Stimulated activated CD4-positive, alpha-beta T cell treated with anti-CD3 and anti-CD28 coated beads, Interleukin-2, amount 100 ng/mL, for 4 hours (primary cell): ENCODE results near the gene RPL38.
A peak's percentile ranks its signal among the peaks of the same experiment; 100 is the strongest.
"Not testable (repeated sequence)": the region's sequence is repeated elsewhere in the genome, so short reads cannot be mapped to it uniquely, and the experiment has no call there.

ENCODE experiments used
- DNase-seq: peaks from one replicate; pipeline ENCODE4 v3.0.0-alpha.2; 2020; ENCODE audit warnings: low read depth

Gene RPL38

DNA sequence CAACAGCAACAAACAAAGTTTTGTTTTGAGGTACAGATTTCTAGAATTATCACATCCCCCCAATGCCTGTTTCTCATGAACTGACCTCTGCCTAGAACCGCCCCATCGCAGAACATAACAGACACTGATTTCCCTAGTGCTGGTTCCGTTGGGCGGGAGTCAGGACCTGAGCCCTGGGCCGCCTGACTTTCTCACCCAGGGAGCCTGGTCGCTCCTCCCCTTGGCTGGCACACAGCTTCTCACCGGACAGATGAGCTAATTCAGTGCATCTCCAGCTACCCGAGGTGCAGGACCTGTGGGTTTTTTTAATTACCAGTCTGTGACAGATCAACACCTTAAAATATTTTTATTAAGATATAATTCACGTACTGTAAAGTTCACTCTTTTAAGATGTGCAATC lies 20.1 kb upstream of the RPL38 start:
- no peak for DNase-seq

DNA sequence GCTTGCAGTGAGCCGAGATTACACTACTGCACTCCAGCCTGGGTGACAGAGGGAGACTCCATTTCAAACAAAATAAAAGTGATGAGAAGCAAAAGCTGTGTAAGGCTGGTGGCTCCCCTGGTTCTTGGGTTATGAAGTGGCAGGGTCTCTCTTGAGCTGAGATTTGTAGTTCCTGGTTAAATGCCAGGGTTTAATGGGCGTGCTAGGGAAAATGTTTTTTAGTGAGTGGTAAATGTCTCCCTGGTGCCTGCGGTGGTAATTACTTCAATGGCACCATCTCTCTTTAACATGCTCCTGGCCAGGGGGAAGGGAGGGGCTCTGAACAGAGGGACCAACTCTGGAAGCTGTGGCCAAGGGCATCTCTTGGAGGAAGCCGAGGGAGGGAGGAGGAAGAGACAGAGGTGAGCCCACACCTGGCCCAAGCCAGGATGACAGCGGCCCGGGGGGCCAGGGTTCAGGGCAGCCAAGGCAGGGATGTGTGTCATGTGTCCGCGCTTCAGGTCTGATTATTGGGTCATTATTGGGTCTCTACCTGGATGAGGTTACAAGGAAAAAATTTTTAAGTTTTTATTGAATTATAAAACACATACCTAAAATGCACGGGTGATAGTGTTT lies 17.8 kb upstream of the RPL38 start:
- DNase-seq = no peak

DNA sequence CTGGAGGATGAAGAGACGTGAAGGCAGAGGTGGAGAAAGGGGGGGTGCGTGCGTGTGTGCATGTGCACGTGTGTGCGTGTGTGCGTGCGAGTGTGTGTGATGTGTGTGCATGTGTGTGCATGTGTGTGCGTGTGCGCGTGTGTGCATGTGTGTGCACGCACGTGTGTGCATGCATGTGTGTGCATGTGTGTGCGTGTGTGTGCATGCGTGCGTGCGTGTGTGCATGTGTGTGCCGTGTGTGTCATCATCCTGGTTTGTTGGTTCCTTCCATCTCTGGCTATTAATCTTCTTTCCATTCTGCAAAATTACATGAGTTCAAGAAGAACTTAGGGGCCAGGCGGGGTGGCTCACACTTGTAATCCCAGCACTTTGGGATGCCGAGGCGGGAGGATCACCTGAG lies 17.0 kb upstream of the RPL38 start:
- DNase-seq = no peak

DNA sequence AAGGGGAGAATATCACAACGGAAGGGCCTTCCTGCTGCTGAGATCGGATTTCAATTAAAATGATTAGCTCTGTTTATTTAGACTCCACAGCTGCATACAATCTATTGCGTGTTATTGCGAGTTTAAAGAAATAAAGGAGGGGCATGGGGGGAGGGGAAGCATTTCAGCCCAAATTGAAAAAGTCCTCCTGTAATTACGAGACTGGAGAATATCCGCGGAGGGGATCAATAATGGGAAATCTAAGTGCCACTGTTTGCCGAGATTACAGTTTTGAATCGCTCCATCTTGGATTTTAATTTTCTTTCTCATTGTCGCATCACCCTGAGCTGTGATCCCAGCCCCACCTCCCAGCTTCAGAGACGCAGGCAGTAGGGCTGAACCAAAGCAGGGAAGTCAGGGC lies 15.7 kb upstream of the RPL38 start:
- no peak for DNase-seq

DNA sequence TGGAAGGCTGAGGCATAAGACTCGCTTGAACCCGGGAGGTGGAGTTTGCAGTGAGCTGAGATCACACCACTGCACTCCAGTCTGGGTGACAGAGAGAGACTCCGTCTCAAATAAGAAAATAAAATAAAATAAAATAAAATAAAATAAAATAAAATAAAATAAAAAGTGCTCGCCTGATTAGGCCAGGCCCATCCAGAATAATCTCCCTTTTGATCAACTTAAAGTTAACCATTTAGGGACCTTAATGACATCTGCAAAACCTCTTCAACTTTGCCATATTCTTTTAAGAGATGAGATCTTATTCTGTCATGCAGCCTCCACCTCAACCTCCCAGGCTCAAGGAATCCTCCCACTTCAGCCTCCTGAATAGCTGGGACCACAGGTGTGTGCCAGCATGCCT lies 14.8 kb upstream of the RPL38 start:
- DNase-seq = not testable (repeated sequence)

DNA sequence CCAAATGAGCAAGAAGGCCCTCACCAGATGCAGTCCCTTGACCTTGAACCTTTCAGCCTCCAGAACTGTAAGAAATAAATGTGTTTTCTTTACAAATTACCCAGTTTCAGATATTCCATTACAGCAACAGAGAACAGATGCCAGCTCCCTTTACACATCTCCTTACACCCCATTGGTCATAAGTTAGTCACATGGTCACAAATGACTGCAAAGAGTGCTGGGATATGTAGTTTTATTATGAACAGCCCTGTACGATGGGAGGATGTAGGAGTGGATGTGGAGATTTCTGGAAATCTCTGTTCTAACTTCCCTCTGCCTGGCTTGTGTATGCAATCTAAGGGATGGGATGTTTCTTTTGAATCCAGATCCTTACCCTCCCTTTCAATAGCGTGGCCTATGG lies 13.3 kb upstream of the RPL38 start:
- DNase-seq = no peak

DNA sequence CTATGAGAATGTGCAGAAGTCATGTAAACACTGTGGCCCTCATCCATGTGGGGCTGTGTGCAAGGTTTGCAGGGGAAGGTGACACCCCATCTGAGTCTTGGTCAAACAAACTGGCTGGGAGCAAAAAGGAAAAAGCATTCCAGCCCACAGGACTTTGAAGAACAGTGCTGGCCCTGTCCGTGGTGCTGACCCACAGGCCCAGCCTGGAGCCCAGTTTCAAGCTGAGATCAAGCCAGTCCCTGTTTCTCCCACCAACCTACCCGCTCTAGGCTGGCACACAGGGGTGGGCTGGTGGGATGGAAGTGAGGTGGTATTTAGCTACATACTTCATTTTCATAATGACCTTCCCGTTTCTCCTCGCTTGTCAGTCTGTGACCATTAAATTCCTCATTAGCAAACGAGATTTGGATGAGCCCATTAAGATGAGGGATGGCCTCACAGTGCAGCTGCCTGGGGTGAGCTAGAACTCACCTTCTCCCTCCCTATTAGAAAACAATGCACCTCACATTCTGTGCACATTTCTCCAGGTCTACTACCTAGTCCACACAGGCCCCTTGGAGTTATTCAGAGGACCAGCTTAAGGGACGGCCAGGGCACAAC lies 12.6 kb upstream of the RPL38 start:
- DNase-seq = no peak

DNA sequence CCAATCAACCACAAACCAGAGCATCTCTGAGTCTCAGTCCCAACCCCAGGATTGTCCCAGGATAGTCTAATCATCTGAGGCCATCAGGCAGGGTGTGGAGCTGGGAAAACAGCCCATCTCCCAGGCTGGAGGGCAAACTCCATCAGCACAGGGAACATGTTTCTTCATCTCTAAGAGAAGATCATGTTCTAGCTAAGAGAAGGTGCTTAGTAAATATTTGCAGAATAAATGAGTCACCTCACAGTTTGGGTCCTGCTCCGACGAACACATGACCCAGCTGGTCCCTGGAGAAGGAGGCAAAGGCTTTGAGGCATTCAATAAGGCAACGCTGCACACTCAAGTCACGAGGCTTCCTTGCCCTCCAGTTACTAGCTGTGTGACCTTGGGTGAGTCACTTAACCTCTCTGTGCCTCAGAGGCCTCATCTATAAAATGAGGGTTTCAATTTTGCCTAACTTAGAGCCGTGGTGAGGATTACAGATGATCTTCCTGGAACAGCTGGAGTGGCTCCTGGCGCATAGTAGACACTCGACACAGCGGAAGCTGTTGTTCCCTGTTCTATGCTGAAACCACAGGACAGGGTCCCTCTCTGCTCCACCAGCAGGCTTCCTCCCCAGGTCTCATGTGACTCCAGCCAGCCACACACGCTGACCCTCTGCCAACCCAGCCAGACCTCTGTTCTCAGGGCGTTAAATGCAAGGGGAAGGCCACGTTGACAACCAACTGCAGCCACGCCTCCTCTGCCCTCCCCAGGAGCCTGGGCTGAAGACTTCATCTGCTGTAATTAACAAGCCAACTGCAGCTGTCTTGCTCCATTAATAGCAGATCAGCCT lies 10.3 kb upstream of the RPL38 start:
- no peak for DNase-seq

DNA sequence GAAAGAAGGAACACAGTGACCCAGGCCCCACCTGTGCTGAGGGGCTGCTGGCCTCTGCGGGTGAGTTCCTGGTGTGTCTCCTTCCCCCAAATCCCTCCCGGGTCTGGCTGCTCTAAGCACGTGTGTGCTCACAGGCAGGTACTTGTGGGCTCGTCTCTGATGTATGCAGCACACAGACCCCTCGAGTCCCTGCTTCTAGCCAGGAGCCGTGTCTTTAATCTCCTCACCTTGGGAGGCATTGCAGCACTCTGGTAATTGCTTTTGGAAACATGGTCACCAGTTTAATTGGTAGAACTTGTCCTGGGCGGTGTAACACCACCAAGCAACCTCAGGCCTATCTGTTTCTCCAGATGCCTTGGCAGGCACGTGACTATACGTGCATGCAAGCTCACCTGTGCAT lies 8.8 kb upstream of the RPL38 start:
- DNase-seq = no peak

DNA sequence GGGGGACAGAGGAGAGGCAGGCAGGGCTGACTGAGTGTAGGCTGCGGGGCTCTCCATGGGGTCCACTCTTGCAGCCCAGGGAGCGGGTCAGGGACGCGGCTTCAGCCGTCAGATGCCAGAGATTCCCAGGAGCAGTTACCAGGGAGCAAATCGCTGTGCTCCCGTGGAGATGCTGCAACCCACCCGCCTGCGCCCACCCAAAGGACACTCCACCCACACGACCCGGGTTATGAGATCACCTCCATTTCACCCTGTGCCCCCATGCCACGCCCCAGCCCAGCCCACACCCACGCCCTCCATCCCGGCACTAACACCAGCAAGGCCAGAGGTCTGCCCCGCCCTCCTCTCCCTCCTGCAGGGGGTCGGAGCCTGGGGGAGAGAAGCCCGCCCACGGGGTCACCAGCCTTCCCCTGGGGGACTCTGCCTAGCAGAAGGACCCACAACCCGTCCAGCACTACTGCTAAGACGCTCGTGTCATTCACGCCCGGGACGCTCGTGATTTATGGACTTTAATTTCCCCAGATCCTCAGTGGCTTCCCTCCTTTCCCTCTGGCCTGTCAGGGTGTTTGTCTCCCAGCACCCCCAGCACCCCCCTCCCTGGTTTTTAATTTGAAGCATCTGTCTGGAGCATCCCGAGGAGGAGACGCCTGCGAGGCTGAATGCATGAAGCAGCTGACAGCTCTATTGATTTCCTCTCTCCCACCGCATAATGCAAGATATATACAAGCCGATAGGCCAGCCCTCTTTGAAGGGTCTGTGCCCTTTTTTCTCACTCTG lies 6.7 kb upstream of the RPL38 start:
- no peak for DNase-seq

DNA sequence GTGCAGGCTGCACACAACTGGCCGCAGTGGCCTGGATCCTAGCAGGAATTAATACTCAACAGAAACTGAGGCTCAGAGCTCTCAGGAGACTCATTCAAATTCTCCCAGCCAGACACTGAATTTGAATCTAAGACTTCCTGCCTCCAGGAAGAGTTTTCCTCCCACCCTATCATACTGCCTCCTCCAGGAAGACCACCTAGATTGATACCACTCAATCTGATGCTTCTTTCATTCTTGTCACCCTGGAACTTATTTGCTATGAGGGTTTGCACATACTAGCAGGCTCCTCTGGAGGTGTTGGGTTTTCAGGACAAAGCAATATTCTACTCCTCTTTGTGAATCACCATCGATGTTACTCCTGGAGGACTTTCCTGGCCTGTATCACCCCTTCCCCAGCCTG lies 5.7 kb upstream of the RPL38 start:
- DNase-seq = no peak

DNA sequence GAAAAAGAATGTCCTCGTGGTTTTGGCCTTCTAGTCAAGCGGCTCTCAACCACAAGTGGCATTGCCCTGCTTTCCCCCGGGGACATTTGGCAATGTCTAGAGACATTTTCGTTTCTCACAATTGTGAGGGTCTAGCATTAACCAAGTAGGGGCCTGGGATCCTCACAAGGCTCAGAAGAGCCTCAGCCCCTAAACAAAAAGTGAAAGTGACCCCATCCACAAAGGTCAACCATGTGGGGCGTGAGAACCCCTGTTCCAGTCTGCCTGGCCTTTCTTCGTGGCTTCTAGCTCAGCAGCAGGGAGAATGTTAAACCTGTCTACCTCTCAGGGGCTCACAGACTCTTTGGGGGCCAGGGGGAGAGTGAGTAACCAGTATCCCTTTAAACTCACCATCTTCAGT lies 4.8 kb upstream of the RPL38 start:
- DNase-seq = no peak

DNA sequence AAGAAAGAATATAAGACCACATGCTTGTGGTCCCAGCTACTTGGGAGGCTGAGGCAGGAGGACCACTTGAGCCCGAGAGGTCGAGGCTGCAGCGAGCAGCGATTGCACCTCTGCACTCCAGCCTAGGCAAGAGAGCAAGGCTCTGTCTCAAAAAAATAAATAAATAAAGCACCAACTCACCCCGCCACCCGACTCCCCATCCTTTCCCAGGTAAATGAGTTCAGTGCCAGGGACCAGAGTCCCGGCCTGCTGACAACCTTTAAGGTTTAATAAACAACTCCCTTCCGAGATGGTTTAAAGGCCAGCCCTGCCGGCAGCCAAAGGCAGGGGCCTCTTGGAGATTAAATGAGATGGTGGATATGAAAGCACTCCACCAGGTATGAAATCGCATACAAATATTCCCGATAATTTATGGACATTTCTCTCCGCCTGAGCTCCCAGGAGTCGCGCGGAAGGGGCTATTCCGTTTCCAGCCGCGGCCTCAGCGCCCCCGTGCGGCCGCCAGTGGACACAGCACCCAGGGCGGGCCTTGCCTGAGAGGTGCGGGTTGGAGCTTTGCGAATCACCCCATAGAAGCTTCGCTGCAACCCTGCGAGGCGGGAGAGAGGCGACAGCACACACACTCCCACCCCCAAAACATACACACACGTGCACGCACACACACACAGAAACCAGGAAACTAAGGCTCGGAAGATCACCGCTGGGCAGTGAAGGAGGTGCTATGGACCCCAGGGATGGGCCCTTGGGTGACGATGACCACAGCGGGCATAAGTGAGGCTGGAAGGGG lies 4.0 kb upstream of the RPL38 start:
- DNase-seq = peak; percentile 36

DNA sequence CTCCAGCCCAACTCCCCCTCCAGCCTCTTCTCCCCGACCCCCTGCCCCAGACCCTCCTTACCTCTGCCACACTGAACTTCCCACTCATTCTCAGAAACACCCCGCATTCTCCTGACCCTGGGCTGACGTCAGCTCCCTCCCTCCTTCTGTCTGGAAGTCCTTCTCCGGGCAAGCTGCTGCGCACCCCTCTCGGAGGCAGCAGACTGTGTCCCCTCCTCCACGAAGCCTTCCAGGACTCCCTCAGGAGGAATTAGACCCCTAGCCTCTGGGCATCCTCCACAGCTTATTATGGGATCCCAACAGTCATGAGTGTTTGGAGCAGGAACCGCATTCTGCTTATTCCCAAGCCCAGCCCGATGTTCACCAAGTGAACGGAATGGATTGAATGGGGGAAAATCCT lies 3.4 kb upstream of the RPL38 start:
- no peak for DNase-seq

DNA sequence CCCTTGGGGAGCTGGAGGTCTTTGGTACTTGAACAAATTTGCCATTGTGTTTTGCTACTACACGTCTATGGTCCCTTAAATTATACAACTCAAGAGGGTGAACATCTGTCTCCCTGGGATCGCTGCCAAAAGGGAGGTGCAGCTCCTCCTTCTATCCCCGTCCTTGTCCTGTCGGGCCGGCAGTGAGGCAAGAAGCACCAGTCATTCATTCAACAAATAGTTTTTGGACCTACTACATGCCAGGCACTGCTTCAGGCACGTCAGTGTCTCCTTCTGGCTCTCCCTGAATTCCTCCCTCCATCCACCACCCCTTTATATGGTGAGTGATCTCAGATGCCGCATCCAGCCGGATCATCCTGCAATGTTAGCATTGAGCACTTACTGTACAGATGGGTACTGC lies 2.2 kb upstream of the RPL38 start:
- no peak for DNase-seq

DNA sequence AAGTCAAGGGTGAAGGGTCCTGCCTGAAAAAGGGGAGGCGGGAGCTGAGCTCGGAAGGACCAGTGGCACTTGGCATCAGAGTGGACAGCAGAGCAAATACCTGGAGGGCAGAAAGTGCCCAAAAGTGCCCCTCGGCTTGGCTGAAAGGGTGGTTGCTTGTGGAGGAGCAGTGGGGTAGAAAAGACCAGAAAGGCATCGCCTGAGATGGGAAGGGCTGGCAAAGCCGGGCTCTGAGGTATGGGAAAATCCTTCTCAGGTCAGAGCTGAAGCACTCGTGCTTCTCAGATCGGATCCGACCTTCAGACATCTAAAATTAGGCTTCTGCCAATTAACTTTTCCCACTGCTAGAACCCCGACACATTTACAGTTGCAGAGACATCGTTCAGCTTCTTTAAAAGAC lies 1.5 kb upstream of the RPL38 start:
- no peak for DNase-seq

DNA sequence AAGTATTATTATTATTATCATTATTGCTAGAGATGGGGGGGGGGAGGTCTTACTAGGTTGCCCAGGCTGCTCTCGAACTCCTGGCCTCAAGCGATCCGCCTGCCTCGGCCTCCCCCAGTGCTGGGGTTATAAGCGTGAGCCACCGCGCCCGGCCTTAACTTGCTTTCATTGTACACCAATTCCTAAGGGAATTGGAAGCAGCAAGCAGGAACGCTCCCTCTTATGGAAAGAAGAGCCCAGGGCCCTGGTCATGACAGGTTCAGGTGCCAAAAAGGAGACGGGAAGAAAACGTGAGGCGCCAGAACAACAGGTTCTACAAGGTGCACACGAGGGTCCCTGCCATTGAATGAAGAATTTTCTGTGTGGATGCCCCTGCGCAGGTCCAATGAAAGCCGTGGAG lies 540 bp upstream of the RPL38 start:
- no peak for DNase-seq

DNA sequence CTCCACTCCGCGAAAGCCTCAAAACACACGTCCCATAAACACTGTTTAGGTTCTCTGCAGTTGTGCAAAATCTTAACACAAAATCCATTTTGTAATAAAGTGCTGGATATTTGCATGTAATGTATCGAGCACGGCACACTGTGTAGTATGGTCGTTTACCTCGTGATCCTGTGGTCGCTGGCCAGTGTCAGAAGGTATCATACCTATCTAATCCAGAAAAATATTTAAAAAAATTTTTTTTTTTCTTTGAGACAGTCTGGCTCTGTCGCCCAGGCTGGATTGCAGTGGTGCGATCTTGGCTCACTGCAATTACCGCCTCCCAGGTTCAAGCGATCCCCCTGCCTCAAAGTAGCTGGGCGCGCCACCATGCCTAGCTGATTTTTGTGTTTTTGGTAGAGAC lies 996 bp downstream of the RPL38 start:
- no peak for DNase-seq

DNA sequence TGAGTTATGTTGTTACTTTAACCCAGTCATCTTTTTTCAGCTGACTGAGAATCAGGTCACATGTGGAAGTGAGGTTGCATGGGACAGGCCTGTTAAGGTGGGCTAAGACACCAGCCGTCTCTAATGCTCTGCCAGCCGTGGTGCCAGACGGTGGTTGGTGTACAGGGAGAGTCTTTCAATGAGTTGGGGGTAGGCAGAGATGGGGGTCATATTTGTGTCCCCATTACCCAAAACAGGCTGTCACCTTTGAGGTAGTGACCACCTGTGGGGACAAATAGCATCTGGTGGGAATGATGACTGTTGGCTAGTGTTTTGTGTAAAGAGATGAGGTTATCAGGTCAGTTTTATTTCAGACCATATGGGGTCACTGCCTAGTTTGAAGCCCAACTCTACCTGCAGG lies 1.8 kb downstream of the RPL38 start:
- no peak for DNase-seq

DNA sequence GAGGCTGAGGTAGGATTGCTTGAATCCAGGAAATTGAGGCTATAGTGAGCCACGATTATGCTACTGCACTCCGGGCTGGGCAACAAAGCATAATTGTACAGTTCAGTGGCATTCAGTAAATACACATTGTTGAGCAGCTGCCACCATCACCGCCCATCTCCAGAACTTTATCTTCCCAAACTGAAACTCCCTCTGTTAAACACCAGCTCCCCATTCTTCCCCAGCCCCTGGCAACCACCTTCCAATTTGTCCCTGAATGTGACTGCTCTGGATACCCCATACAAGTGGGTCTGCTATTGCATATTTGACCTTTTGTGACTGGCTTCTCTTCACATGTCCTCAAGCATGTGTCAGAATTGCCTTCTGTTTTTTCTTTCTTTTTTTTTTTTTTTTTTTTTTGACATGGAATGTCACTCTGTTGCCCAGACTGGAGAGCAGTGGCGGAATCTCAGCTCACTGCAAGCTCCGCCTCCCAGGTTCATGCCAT lies 2.9 kb downstream of the RPL38 start:
- DNase-seq = no peak

DNA sequence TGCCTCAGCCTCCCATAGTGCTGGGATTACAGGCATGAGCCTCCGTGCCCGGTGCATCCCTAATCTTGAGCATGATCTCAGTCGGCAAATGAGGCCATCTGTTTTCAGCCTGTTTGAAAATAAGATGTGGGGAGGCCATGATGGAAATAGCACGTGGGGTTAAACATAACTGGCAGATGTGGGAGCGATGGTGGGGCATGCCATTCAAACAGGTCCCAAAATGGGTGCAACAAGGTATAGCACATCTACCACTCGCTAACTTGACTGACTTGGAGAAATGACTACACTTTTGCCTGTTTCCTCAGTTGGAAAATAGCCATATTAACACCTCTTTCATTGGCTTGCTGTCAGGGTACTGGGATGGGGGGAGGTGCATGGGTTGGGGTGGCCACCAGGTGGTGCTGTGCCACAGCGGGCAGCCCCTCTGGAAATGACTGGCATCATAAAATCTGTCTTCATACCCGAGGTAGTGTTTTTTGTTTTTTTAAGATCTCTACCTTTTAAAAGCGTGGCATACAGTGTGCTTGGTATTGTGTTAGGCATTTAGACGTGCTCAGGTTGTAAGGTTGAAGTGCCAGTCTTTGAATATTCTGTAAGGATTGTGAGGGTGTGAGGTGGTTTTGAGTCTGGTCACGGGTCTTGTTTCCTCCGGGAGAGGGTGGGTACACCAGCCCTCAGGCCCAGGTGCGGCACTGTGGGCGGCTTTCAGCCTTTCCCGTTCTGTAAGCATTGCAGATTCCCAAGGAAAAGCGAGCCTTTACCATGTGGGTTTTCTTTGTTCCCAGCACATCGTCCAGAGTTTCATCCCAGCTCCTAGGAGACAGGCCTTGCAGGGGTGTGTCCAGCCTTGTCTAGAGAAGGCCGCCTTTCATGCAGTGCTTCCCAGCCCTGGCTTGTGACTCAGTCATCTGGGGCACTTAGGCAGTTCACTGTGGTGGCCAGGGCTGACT lies 7.0 kb downstream of the RPL38 start:
- peak; percentile 64 for DNase-seq
